Naive thymus-derived CD4-positive, alpha-beta T cell (primary cell): ENCODE results near the gene MND1. TPM values are rescaled to one million over a fixed set of nuclear protein-coding genes. Genes with fewer than 3 reads are reported as not detected.
A peak's percentile ranks its signal among the peaks of the same experiment; 100 is the strongest.
"Not testable (repeated sequence)": the region's sequence is repeated elsewhere in the genome, so short reads cannot be mapped to it uniquely, and the experiment has no call there.

Source experiments
- ATAC-seq: fragments of 150-1000 bp; cut with Tn5 transposase; 2 replicates; pipeline ENCODE4 v1.10.0; 2021; ENCODE audit warnings: mild to moderate bottlenecking, moderate library complexity
- CTCF ChIA-PET: fragments of 350-600 bp; sonication (Branson Sonifier 250); formaldehyde crosslinking; loops from one replicate; lab custom pipeline; 2021; ENCODE audit warnings: antibody characterized with exemption; lab: Charles Lee
- POLR2A ChIA-PET: fragments of 350-600 bp; sonication (Branson Sonifier 250); formaldehyde crosslinking; loops from one replicate; lab custom pipeline; 2021; ENCODE audit warnings: antibody characterized with exemption, inconsistent platforms; lab: Charles Lee
- DNase-seq, 9 donors: peaks; one replicate each; pipeline versions ENCODE4 v3.0.0 to v3.0.0-alpha.2; 2020 to 2022; ENCODE audit warnings: mixed read lengths in 1 of 9
- H3K27ac ChIP-seq: one replicate; pipeline ENCODE4 v1.7.0; 2013; ENCODE audit warnings: mild to moderate bottlenecking, low read depth, low read length, moderate library complexity
- H3K27me3 ChIP-seq, 2 donors: one replicate each; pipeline ENCODE4 v1.7.0; 2013; ENCODE audit warnings: low read length in 2 of 2, mild to moderate bottlenecking in 2 of 2, moderate library complexity in 2 of 2; ENCODE audit not compliant: control insufficient read depth in 2 of 2, insufficient read depth in 2 of 2
- H3K36me3 ChIP-seq, 3 experiments: 1 replicate in 2 of 3; 2 replicates in 1 of 3; pipeline ENCODE4 v1.7.0; 2013; ENCODE audit warnings: low read length in 3 of 3, mild to moderate bottlenecking in 3 of 3, moderate library complexity in 1 of 3; ENCODE audit not compliant: insufficient read depth in 3 of 3, control insufficient read depth in 2 of 3
- H3K4me1 ChIP-seq, 2 donors: one replicate each; pipeline ENCODE4 v1.7.0; 2013; ENCODE audit warnings: low read length in 2 of 2, mild to moderate bottlenecking in 2 of 2, moderate library complexity in 1 of 2; ENCODE audit not compliant: control insufficient read depth in 2 of 2, insufficient read depth in 2 of 2
- H3K4me3 ChIP-seq: 2 replicates; pipeline ENCODE4 v1.7.0; 2013; ENCODE audit warnings: mild to moderate bottlenecking, low read length
- H3K9me3 ChIP-seq, 3 experiments: 1 replicate in 2 of 3; 2 replicates in 1 of 3; pipeline ENCODE4 v1.7.0; 2013; ENCODE audit warnings: low read length in 3 of 3; ENCODE audit not compliant: control insufficient read depth in 2 of 3
- H3K27ac Mint-ChIP-seq, 9 donors: one replicate each; pipeline ENCODE4 v1.8.0; 2020 to 2022; ENCODE audit warnings: mixed read lengths in 9 of 9, mild to moderate bottlenecking in 8 of 9, moderate library complexity in 5 of 9, inconsistent platforms in 2 of 9
- H3K27me3 Mint-ChIP-seq, 5 donors: one replicate each; pipeline ENCODE4 v1.8.0; 2021 to 2022; ENCODE audit warnings: mixed read lengths in 5 of 5, mild to moderate bottlenecking in 1 of 5
- H3K36me3 Mint-ChIP-seq, 5 donors: one replicate each; pipeline ENCODE4 v1.8.0; 2020 to 2022; ENCODE audit warnings: mixed read lengths in 5 of 5, mild to moderate bottlenecking in 3 of 5, inconsistent platforms in 1 of 5
- H3K4me1 Mint-ChIP-seq, 7 donors: one replicate each; pipeline ENCODE4 v1.8.0; 2020 to 2022; ENCODE audit warnings: mixed read lengths in 7 of 7, mild to moderate bottlenecking in 3 of 7, inconsistent platforms in 1 of 7
- H3K4me3 Mint-ChIP-seq, 10 donors: one replicate each; pipeline ENCODE4 v1.8.0; 2020 to 2022; ENCODE audit warnings: mild to moderate bottlenecking in 10 of 10, mixed read lengths in 10 of 10, moderate library complexity in 6 of 10, inconsistent platforms in 2 of 10
- H3K9me3 Mint-ChIP-seq, 11 donors: one replicate each; pipeline ENCODE4 v1.8.0; 2020 to 2022; ENCODE audit warnings: mixed read lengths in 11 of 11, mild to moderate bottlenecking in 4 of 11, inconsistent platforms in 1 of 11, moderate library complexity in 1 of 11
- intact Hi-C, 2 donors: fragments of 100-400 bp; cut with micrococcal nuclease; formaldehyde crosslinking; loops; one replicate each; pipeline ENCODE4 v1.15.1; 2023
- polyA plus RNA-seq, 2 donors: library from polyadenylated mRNA; unstranded; fragments of 300-500 nt; fragmentation: Illumina TruSeq; gene quantifications; one replicate each; pipeline ENCODE4 v1.2.3, GENCODE V29; 2021
- total RNA-seq, 6 experiments: library from RNA in 5 of 6; stranded (reverse) in 5 of 6; gene quantifications; 1 replicate in 5 of 6; 2 replicates in 1 of 6; pipeline ENCODE4 v1.2.3 and lab custom pipeline; 2021 to 2026

Gene MND1
- total and polyA plus RNA-seq, 7 experiments from 2014 or later: 0.75 to 13.5 TPM; not detected in 5

DNA sequence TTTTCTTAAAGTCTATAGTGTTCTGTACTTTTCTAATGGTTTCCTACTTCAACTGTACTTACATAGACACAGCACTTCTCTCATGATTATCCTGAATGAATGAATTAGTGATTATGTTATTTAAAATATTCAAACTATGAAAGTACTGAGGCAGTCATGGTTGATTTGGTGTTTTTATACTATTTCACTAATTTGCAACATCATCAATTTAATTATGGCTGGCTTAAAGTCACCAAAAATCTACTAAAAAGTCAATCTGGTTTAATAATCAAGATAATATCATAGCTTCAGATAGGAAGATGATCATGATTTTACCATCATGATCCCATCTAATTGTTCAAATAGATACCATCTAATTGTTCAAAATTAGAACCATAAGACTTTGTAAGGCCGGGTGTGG is 104.8 kb downstream of the MND1 start:
- H3K36me3 ChIP-seq: no peaks in the 10 kb centered on the region
- no peaks in the 10 kb centered on the region for H3K9me3 ChIP-seq
- Mint-ChIP-seq H3K9me3 (no peaks in the 10 kb centered on the region), H3K4me1 (peaks cover 21 to 47% (median 40%) of the 10 kb centered on the region in 7 donors), H3K4me3 (peak overlapping the region in 1 of 10 donors; percentile 5), H3K36me3 (peaks cover 0 to 1% (median 0%) of the 10 kb centered on the region in 5 donors), H3K27me3 (no peaks in the 10 kb centered on the region), H3K27ac (peak overlapping the region in 8 of 9 donors; percentile 28 to 92 (median 83))
- no peaks in the 10 kb centered on the region for H3K27me3 ChIP-seq
- H3K27ac ChIP-seq: peak overlapping the region; percentile 66
- DNase-seq: no peak
- no peak for ATAC-seq
- H3K4me3 ChIP-seq: no peak overlapping the region
- ChIA-PET POLR2A (interaction anchor here (0.6 to 1.2 kb wide), 3 partner anchors 11 to 16 kb away, joined by 3 to 5 read pairs (median 4); partner anchors contain the start of gene TMEM131L), CTCF (interaction anchor here (2.1 kb wide), 1 partner anchor 16 kb away, joined by 11 read pairs; no protein-coding TSS in a partner anchor)
- H3K4me1 ChIP-seq: peaks cover 8 to 16% of the 10 kb centered on the region in 2 donors
- intact Hi-C loops: no loop called here

- H3K27ac Mint-ChIP-seq: peak overlapping the region; percentile 70 to 92 (median 89)
- peaks cover 21 to 47% (median 40%) of the 10 kb centered on the region in 7 donors for H3K4me1 Mint-ChIP-seq
- peak; percentile 59 for ATAC-seq
- H3K27ac ChIP-seq: peak overlapping the region; percentile 66
- peak overlapping the region; percentile 53 to 83 (median 66) for H3K4me3 Mint-ChIP-seq
- H3K27me3 Mint-ChIP-seq: no peaks in the 10 kb centered on the region
- H3K4me1 ChIP-seq: peaks cover 8 to 16% of the 10 kb centered on the region in 2 donors
- H3K36me3 Mint-ChIP-seq: peaks cover 0 to 1% (median 0%) of the 10 kb centered on the region in 5 donors
- no peaks in the 10 kb centered on the region for H3K36me3 ChIP-seq
- no peaks in the 10 kb centered on the region for H3K9me3 ChIP-seq
- peak overlapping the region; percentile 33 for H3K4me3 ChIP-seq
- DNase-seq: peak in 2 of 9 donors; percentile 24
- ChIA-PET CTCF (interaction anchor here (0.7 to 0.8 kb wide), 3 partner anchors 20 to 124 kb away, joined by 3 to 4 read pairs (median 3); no protein-coding TSS in a partner anchor), POLR2A (interaction anchor here (0.6 to 0.8 kb wide), 2 partner anchors 23 to 25 kb away, joined by 3 read pairs; no protein-coding TSS in a partner anchor)
- intact Hi-C loops: loop anchor here (1.0 to 2.0 kb wide), 4 partner anchors 11 to 18 kb away; no protein-coding TSS in a partner anchor
- H3K27me3 ChIP-seq: no peaks in the 10 kb centered on the region
- H3K9me3 Mint-ChIP-seq: no peaks in the 10 kb centered on the region
These were observed 106.0 kb downstream of the MND1 start for GRCh38 chr4:153450544-153450917.

- H3K4me1 ChIP-seq: peaks cover 8 to 16% of the 10 kb centered on the region in 2 donors
- H3K9me3 ChIP-seq, H3K27me3 ChIP-seq, H3K27me3 Mint-ChIP-seq, H3K36me3 ChIP-seq, H3K36me3 Mint-ChIP-seq, DNase-seq, H3K9me3 Mint-ChIP-seq, H3K27ac ChIP-seq, H3K4me3 ChIP-seq, ATAC-seq: not testable (repeated sequence)
- Mint-ChIP-seq H3K4me1 (peaks cover 21 to 47% (median 40%) of the 10 kb centered on the region in 7 donors), H3K4me3 (peak overlapping the region in 2 of 10 donors; percentile 18 to 73), H3K27ac (peak overlapping the region in 5 of 9 donors; percentile 24 to 92 (median 72))
- intact Hi-C loops: loop anchor here in 1 of 2 donors (2.0 kb wide), 1 partner anchor 18 kb away; no protein-coding TSS in a partner anchor
- ChIA-PET CTCF (interaction anchor here (0.7 kb wide), 1 partner anchor 72 kb away, joined by 3 read pairs; no protein-coding TSS in a partner anchor), POLR2A (interaction anchor here (1.2 to 1.3 kb wide), 2 partner anchors 13 to 15 kb away, joined by 3 to 4 read pairs; partner anchors contain the start of gene TMEM131L)
These were observed 106.7 kb downstream of the MND1 start for GRCh38 chr4:153451145-153451544.

DNA sequence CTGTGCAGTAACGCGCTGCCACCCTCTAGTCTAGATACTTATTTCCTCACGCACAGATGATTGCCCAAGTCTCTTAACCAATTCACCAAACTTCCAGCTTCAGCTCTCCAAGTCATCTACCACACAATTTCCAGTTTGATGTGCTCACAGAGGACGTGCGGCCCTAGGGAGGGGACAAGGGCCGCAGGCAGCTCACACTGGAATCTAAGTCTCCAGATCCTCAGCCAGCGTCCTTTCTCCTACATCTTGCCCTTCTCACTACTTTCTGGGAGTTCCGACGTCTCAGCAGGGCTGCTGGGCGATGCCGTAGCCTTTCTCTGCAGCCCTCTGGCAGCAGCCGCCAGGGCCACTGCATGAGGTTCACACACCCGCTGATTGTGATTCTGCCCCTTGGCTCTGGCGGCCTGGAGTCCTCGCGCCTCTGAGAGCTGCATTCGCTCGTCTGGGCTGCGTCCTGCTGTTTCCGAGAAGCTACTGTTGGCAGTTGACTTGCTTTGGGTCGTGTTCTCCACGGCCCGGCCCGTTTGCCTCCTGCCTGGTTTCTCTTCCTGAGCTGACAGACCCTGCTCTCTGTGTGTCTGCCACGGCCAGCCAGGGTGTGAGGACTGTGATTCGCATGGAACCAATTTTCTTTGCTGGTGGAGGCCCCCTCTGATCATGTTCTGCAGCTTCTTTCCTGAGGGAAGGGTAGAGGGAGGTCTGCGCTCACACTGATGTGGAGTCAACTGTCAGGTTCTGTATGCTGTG is 107.6 kb downstream of the MND1 start:
- peak overlapping the region in 1 of 10 donors; percentile 30 for H3K4me3 Mint-ChIP-seq
- Histone ChIP-seq H3K4me3 (no peak overlapping the region), H3K36me3 (no peaks in the 10 kb centered on the region), H3K4me1 (peaks cover 8 to 16% of the 10 kb centered on the region in 2 donors), H3K27me3 (no peaks in the 10 kb centered on the region), H3K27ac (no peak overlapping the region), H3K9me3 (no peaks in the 10 kb centered on the region)
- peaks cover 21 to 47% (median 40%) of the 10 kb centered on the region in 7 donors for H3K4me1 Mint-ChIP-seq
- no peak for ATAC-seq
- no peaks in the 10 kb centered on the region for H3K27me3 Mint-ChIP-seq
- intact Hi-C loops: loop anchor here in 1 of 2 donors (2.0 kb wide), 1 partner anchor 19 kb away; no protein-coding TSS in a partner anchor
- ChIA-PET POLR2A (interaction anchor here (1.2 to 2.0 kb wide), 3 partner anchors 11 to 14 kb away, joined by 3 to 5 read pairs (median 4); partner anchors contain the start of gene TMEM131L), CTCF (no interaction called here)
- peaks cover 0 to 4% (median 0%) of the 10 kb centered on the region in 5 donors for H3K36me3 Mint-ChIP-seq
- peak overlapping the region in 7 of 9 donors; percentile 19 to 92 (median 69) for H3K27ac Mint-ChIP-seq
- no peak for DNase-seq
- H3K9me3 Mint-ChIP-seq: no peaks in the 10 kb centered on the region

DNA sequence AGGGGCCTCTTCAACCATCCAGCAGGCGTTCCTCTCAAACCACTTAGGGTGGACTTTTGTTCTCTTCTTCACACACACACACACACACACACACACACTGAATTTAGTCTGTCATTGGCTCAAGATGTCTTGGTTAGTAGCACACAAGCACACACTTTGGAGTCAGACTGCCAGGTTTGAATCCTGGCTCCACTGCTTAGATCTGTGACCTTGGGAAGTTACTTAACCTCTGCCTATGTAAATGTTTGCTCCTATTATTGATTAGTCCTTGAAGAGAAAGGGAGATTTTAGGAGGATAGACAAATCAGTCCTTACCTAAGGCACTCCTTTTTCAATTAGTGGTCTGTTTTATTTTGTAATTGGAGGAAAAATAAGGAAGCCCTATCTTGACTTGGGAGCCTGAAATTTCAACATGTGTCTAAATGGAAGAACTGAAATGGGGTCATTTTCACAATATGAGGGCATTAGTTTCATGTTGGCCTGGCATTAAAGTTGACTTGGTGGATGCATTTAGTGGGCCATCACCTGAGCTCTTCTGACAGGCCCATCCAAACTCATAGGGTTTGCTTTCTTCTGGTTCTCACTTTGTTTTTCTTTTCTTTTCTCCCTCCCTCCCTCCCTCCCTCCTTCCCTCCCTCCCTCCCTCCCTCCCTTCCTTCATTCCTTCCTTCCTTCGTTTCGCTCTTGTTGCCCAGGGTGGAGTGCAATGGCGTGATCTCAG is 108.3 kb downstream of the MND1 start:
- Histone ChIP-seq H3K4me1 (peaks cover 8 to 16% of the 10 kb centered on the region in 2 donors), H3K27me3 (no peaks in the 10 kb centered on the region), H3K36me3 (no peaks in the 10 kb centered on the region), H3K27ac (no peak overlapping the region), H3K4me3 (no peak overlapping the region), H3K9me3 (no peaks in the 10 kb centered on the region)
- no peaks in the 10 kb centered on the region for H3K27me3 Mint-ChIP-seq
- H3K4me3 Mint-ChIP-seq: no peak overlapping the region
- peaks cover 0 to under 1% (median 0%) of the 10 kb centered on the region in 11 donors for H3K9me3 Mint-ChIP-seq
- ChIA-PET CTCF (no interaction called here), POLR2A (interaction anchor here (2.0 kb wide), 1 partner anchor 10 kb away, joined by 5 read pairs; no protein-coding TSS in a partner anchor)
- ATAC-seq (no peak), DNase-seq (no peak)
- peaks cover 21 to 43% (median 35%) of the 10 kb centered on the region in 7 donors for H3K4me1 Mint-ChIP-seq
- intact Hi-C loops: no loop called here
- peak overlapping the region in 3 of 9 donors; percentile 28 to 88 (median 80) for H3K27ac Mint-ChIP-seq
- H3K36me3 Mint-ChIP-seq: peaks cover 0 to 4% (median 0%) of the 10 kb centered on the region in 5 donors

DNA sequence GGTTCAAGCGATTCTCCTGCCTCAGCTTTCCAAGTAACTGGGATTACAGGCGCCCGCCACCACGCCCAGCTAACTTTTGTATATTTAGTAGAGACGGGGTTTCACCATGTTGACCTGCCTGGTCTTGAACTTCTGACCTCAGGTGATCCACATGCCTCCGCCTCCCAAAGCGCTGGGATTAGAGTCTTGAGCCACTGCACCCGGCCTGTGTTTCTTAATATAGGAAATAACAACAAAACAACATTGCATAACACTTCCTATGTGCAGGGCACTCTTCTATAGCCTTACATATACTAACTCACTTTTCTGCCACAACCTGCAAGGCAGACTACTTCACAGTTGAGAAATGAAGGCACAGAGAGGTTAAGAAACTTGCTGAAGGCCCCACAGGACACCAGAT is 108.9 kb downstream of the MND1 start:
- peak overlapping the region in 1 of 10 donors; percentile 45 for H3K4me3 Mint-ChIP-seq
- Histone ChIP-seq H3K36me3 (no peaks in the 10 kb centered on the region), H3K4me1 (peaks cover 8 to 16% of the 10 kb centered on the region in 2 donors), H3K4me3 (no peak overlapping the region), H3K9me3 (no peaks in the 10 kb centered on the region), H3K27me3 (no peaks in the 10 kb centered on the region), H3K27ac (no peak overlapping the region)
- peaks cover 0 to 4% (median 0%) of the 10 kb centered on the region in 5 donors for H3K36me3 Mint-ChIP-seq
- ATAC-seq (peak; percentile 38), DNase-seq (no peak)
- peaks cover 0 to 1% (median 0%) of the 10 kb centered on the region in 11 donors for H3K9me3 Mint-ChIP-seq
- peaks cover 21 to 37% (median 31%) of the 10 kb centered on the region in 7 donors for H3K4me1 Mint-ChIP-seq
- no peaks in the 10 kb centered on the region for H3K27me3 Mint-ChIP-seq
- intact Hi-C loops: no loop called here
- CTCF ChIA-PET: no interaction called here
- POLR2A ChIA-PET: interaction anchor here (2.0 kb wide), 1 partner anchor 9 kb away, joined by 5 read pairs; no protein-coding TSS in a partner anchor
- H3K27ac Mint-ChIP-seq: no peak overlapping the region
